Measurements from ENCODE around the gene VAX1.
A peak's percentile ranks its signal among the peaks of the same experiment; 100 is the strongest.
"Not testable (repeated sequence)": the region's sequence is repeated elsewhere in the genome, so short reads cannot be mapped to it uniquely, and the experiment has no call there.

Gene VAX1

DNA sequence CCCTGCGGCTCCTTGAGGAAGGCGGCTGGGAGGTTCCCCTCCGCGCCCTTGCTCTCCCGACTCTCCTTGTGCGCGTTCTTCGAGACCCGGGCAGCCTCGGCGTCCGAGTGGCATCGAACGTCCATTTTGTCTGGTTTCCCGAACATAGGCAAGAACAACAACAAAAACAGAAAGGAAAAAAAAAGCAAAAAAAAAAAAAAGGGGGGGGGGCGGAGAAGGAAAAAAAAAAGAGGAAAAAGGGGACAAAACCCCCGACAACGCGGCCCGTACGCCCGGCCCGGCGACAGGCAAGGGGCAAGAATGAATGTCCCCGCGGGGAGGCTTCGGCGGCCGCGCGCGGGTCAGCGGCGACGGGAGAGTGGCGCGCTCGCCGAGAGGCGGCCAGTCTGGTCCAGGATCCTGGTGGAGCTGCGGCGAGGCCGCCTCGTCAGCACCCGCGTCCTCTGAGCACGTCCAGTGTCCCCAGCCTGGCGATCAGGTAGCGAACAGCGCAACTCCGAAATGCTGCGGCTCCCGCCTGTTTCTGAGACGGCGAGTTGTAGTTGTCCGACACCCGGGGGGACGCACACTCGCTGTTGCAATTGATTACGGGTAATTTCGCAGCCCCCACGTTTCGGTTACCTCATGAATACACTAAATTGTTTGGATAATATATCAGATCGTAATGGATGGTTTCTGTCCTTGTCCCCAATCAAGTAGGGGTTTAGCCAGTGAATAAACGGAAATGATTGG is at the start of gene VAX1:
VAX1 (minus strand) TSS at position 360 of the 732 bp plus-strand sequence; CDS start at position 146, 214 bp downstream.
- peak; percentile 74 for DNase-seq

- DNase-seq = no peak
Observed at GRCh38 chr10:117186832-117187615, 49.0 kb upstream of the VAX1 start.

- DNase-seq = not testable (repeated sequence)
Observed at GRCh38 chr10:117185817-117186216, 47.7 kb upstream of the VAX1 start.

DNA sequence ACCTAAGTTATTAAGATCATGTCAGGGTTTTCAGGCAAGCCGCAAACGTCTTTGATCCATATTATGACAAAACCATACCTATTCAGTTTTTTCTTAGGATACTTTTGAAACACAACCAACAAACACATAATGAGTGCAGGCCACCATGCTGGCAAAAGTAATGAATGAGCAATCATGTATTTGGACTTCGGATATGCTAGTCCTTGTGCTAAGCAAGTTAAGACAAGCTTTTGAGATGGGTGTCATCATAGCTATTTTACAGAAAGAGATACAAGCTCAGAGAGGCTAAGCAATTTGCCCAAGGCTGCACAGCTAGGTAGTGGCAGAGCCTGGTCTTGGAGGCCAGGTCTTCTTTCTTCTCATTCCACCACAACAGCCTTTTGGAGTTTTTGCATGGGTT is 46.8 kb upstream of the VAX1 start:
- no peak for DNase-seq

- no peak for DNase-seq
Observed at GRCh38 chr10:117184296-117184695, 46.2 kb upstream of the VAX1 start.

- DNase-seq = no peak
Observed at GRCh38 chr10:117178190-117178589, 40.1 kb upstream of the VAX1 start.

DNA sequence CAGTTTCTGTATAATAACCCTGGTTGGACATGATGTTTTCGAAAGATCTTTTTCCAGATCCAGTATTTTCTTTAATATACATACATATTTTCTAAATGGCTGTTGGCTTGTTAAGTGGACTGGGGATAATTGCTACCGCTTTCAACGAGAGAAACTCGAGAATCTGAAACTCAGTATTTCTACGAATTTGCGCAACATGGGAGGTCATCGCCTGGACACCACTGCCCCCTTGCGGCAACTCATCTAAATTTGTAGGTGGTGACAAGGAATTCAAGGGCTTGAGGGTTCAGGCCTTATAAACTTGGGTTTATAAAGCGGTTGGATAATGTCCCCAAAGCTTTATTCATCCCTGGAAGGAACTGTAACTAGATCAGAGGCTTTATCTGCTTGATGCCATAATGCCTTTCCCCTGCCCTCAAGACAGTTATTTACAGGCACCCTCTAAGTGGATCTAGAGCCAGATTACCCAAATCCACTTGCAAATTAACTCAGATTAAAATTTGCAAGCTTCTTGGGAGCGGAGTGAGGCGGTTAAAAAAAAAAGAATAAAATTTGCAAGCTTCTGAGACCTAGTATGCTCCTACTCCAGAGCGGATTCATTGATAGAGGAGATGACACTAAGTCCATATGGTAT is 37.9 kb upstream of the VAX1 start:
- DNase-seq = peak; percentile 74

- peak; percentile 55 for DNase-seq
Observed at GRCh38 chr10:117175215-117175900, 37.3 kb upstream of the VAX1 start.

DNA sequence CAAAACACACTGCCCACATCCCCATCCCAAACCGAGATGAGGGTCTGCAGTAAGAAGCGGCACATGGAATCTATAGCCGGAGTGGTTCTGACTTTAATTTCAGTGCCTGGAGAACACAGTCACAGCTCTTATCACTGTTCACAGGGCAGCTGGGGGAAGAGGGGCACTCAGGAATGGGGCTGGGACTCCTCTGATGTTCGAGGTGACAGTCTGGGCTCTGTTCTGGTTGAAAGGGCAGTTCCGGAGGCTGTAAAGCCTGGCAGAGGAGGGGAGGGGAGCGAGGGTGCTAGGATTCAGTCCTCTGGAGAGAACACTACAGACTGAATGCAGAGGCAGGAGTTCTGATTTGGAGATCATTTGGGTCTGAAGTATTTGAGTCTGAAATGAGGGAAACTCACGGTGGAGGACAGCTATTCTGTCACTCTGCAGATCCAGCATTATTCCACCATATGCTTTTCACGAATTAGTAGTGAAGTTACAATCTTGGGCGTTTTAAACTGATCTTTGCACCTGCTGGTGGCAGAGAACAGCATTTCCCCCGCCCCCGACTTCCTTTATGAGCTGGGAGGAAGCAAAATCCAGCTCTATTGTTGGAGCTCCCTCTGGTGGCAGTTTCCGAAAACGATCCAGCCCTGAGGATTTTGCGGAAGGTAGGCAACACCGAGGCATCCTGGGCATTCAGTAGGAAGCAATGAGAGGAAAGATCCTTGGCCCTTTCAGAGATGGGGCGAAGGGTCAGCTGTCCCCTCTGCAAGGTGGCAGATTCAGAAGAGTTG is 36.6 kb upstream of the VAX1 start:
- DNase-seq = peak; percentile 91

GRCh38 chr10:117170244-117170643 is 32.2 kb upstream of the VAX1 start:
- DNase-seq = no peak

GRCh38 chr10:117169480-117169879 is 31.4 kb upstream of the VAX1 start:
- no peak for DNase-seq

- DNase-seq = no peak
Observed at GRCh38 chr10:117168729-117169128, 30.7 kb upstream of the VAX1 start.

GRCh38 chr10:117167789-117168674 is 30.0 kb upstream of the VAX1 start:
- DNase-seq = peak; percentile 84

DNA sequence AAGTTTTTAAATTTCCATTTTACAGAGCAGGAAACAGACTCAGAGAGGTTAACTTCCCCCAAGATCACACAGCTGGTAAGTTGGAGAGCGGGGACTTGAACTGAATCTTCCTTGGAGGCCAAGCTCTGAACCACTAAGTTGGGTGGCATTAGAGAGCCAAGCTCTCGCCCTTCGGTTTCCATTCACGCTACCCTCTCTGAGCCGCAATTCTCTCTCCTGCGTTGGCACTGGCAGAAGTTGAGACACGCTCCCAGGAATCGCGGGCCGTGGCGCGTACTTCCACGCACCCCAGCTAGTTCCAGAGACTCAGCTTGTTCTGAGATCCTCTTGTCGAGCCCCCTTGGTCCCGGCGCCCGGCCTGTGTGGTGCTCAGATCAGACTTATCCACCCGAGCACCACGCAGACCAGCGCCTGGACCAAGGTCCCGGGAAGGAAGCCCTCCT is 29.3 kb upstream of the VAX1 start:
- DNase-seq = no peak

GRCh38 chr10:117166418-117167345 is 28.6 kb upstream of the VAX1 start:
- DNase-seq = peak; percentile 54

GRCh38 chr10:117165538-117166417 is 27.7 kb upstream of the VAX1 start:
- DNase-seq = peak; percentile 91

- DNase-seq = peak; percentile 59
Observed at GRCh38 chr10:117164592-117165537, 26.8 kb upstream of the VAX1 start.

All from islet precursor cell (in vitro differentiated cells).